PC-9 (cell line): ENCODE data around the gene GLP2R. TPM values are rescaled to one million over a fixed set of nuclear protein-coding genes. Genes with fewer than 3 reads are reported as not detected.

Experiments used
- BruUV-seq: library from RNA; stranded (reverse); fragments of 400-500 nt; replicated peaks from 2 replicates; lab custom pipeline; 2021; lab: Mats Ljungman, UMichigan
- CTCF ChIA-PET: fragments of 300-600 bp; sonication (Branson Sonifier 250); formaldehyde crosslinking; loops from one replicate; lab custom pipeline; 2022; ENCODE audit warnings: antibody characterized with exemption; lab: Charles Lee
- POLR2A ChIA-PET: fragments of 300-600 bp; sonication (Branson Sonifier 250); formaldehyde crosslinking; loops from one replicate; lab custom pipeline; 2022; ENCODE audit warnings: antibody characterized with exemption; ENCODE audit not compliant: unreplicated experiment; lab: Charles Lee
- DNase-seq, 2 experiments: peaks; one replicate each; pipeline versions ENCODE4 v3.0.0 to v3.0.0-alpha.2; 2015 to 2022; ENCODE audit warnings: mixed read lengths in 1 of 2
- H2AFZ ChIP-seq: fragments of 200-600 bp; sonication (generic); 2 replicates; pipeline ENCODE4 v1.8.1; 2017; ENCODE audit warnings: antibody characterized with exemption
- H3F3A ChIP-seq: fragments of 200-600 bp; sonication (generic); 2 replicates; pipeline ENCODE4 v1.8.1; 2017; ENCODE audit warnings: antibody characterized with exemption, mild to moderate bottlenecking, low read depth; ENCODE audit not compliant: insufficient read depth
- H3K27ac ChIP-seq: fragments of 200-600 bp; sonication (generic); 2 replicates; pipeline ENCODE4 v1.6.1; 2016; ENCODE audit warnings: mixed run types
- H3K27me3 ChIP-seq: fragments of 200-600 bp; sonication (generic); 2 replicates; pipeline ENCODE4 v1.6.1; 2016; ENCODE audit warnings: low read depth, mixed run types; ENCODE audit not compliant: insufficient read depth
- H3K36me3 ChIP-seq: fragments of 200-600 bp; sonication (generic); 2 replicates; pipeline ENCODE4 v1.6.1; 2016; ENCODE audit warnings: low read depth, mixed run types
- H3K4me1 ChIP-seq: fragments of 200-600 bp; sonication (generic); replicated peaks from 2 replicates; pipeline ENCODE4 v1.6.1; 2016; ENCODE audit warnings: mixed run types; ENCODE audit not compliant: insufficient read depth
- H3K4me2 ChIP-seq: fragments of 200-600 bp; sonication (generic); 2 replicates; pipeline ENCODE4 v1.6.1; 2017; ENCODE audit warnings: mixed run types
- H3K4me3 ChIP-seq: fragments of 200-600 bp; sonication (generic); 2 replicates; pipeline ENCODE4 v1.6.1; 2016; ENCODE audit warnings: mixed run types
- H3K79me2 ChIP-seq: fragments of 200-600 bp; sonication (generic); 2 replicates; pipeline ENCODE4 v1.6.1; 2017; ENCODE audit warnings: low read depth, mixed run types
- H3K9me2 ChIP-seq: fragments of 200-600 bp; sonication (generic); 2 replicates; pipeline ENCODE4 v1.8.1; 2017; ENCODE audit warnings: mild to moderate bottlenecking; ENCODE audit not compliant: insufficient read depth
- H3K9me3 ChIP-seq: fragments of 200-600 bp; sonication (generic); 2 replicates; pipeline ENCODE4 v1.8.1; 2016; ENCODE audit warnings: low read depth; ENCODE audit not compliant: insufficient read depth
- H4K20me1 ChIP-seq: fragments of 200-600 bp; sonication (generic); 2 replicates; pipeline ENCODE4 v1.8.1; 2017; ENCODE audit not compliant: insufficient read depth
- EZH2 ChIP-seq: fragments of 200-600 bp; sonication (generic); IDR thresholded peaks from 2 replicates; pipeline ENCODE4 v1.8.0; 2017; ENCODE audit warnings: antibody characterized with exemption, low read depth
- intact Hi-C: fragments of 100-400 bp; cut with micrococcal nuclease; formaldehyde crosslinking; loops from one replicate; pipeline ENCODE4 v1.10.0; 2022; ENCODE audit not compliant: unreplicated experiment
- total RNA-seq: library from RNA; stranded (reverse); gene quantifications from 2 replicates; pipeline ENCODE4 v1.2.3, GENCODE V29; 2021
- TF ChIP-seq, protein P1 (sequence below): fragments of 200-600 bp; sonication (generic); conservative IDR thresholded peaks from 2 replicates; pipeline ENCODE4 v1.6.1; 2017; ENCODE audit warnings: mixed run types, antibody characterized with exemption, mild to moderate bottlenecking, moderate library complexity

GLP2R gene
- total RNA-seq, 1 experiment from 2014 or later: 3.2 TPM

DNA sequence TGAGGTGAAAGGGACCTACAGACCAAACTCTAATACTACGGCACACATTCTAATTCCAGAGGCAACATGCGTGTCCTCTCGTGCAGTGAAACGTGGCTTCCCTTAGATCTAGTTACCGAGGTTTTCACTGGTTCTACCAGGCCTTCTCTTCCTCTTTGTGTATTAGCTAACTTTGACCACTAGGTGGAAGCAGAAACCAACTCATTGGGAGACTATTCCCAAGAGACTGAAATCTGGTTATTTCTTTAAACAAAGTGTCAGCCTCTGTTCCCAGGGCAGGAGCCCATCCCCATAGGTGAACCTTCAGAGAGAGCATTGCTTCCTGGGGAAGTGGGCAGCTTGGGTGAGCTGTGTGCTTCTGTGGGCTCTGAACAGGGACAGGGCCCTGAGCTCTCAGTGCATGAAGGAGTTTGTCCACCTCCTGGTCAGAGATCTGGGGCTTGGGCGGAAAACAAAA lies 99.0 kb downstream of the GLP2R start:
- Histone ChIP-seq H3K79me2 (no peaks in the 10 kb centered on the region), H4K20me1 (no peaks in the 10 kb centered on the region), H3K9me3 (no peaks in the 10 kb centered on the region), H3K4me3 (no peak overlapping the region), H3K27me3 (peaks cover 2% of the 10 kb centered on the region; the same call in 1 of the 2 replicates), H3K36me3 (no peaks in the 10 kb centered on the region), H3K9me2 (no peaks in the 10 kb centered on the region), H2AFZ (no peak overlapping the region), H3K4me2 (peak overlapping the region; percentile 32; the same call in 1 of the 2 replicates), H3F3A (no peaks in the 10 kb centered on the region), H3K27ac (no peak overlapping the region), H3K4me1 (0 out of 2 replicates have a peak, but pooled peaks cover 3% of the 10 kb centered on the region)
- TF ChIP-seq, protein P1, sequence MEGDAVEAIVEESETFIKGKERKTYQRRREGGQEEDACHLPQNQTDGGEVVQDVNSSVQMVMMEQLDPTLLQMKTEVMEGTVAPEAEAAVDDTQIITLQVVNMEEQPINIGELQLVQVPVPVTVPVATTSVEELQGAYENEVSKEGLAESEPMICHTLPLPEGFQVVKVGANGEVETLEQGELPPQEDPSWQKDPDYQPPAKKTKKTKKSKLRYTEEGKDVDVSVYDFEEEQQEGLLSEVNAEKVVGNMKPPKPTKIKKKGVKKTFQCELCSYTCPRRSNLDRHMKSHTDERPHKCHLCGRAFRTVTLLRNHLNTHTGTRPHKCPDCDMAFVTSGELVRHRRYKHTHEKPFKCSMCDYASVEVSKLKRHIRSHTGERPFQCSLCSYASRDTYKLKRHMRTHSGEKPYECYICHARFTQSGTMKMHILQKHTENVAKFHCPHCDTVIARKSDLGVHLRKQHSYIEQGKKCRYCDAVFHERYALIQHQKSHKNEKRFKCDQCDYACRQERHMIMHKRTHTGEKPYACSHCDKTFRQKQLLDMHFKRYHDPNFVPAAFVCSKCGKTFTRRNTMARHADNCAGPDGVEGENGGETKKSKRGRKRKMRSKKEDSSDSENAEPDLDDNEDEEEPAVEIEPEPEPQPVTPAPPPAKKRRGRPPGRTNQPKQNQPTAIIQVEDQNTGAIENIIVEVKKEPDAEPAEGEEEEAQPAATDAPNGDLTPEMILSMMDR: peak; percentile 86
- TF ChIP-seq EZH2: no peak
- ChIA-PET CTCF (interaction anchor here (0.6 to 1.2 kb wide), 9 partner anchors 9 to 693 kb away, joined by 3 to 15 read pairs (median 7); no protein-coding TSS in a partner anchor), POLR2A (interaction anchor here (0.8 kb wide), 1 partner anchor 156 kb away, joined by 3 read pairs; no protein-coding TSS in a partner anchor)
- no TSS peak for BruUV-seq
- peak; percentile 39 to 56 for DNase-seq
- intact Hi-C loops: loop anchor here (1.0 to 10.0 kb wide), 6 partner anchors 58 to 694 kb away; partner anchors contain the start of gene USP43

DNA sequence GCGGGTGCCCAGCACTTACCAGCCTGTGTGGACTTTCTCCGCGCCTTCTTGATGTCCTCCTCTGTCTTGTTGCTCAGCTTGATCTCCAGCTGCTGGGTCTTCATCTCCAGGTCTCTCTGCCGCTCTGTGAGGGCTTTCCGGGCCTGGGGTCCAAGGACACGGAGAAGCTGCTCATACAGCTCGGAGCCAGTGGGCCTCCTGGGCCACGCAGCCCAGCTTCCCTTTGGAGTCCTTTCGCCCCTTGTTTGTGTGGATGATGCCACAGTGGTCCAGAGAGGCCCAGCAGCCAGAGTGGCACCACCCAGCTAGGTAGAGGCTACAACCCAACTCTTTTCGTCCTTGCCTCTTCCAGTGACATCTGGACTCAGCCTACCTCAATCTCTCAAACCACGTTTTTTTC lies 99.7 kb downstream of the GLP2R start:
- 0 out of 2 replicates have a peak, but pooled peaks cover 3% of the 10 kb centered on the region for H3K4me1 ChIP-seq
- H2AFZ ChIP-seq: no peak overlapping the region
- no peak overlapping the region for H3K4me2 ChIP-seq
- no peak for DNase-seq
- POLR2A ChIA-PET: no interaction called here
- no TSS peak for BruUV-seq
- H3K4me3 ChIP-seq: no peak overlapping the region
- H3K36me3 ChIP-seq: no peaks in the 10 kb centered on the region
- intact Hi-C loops: loop anchor here (2.0 to 10.0 kb wide), 3 partner anchors 161 to 693 kb away; partner anchors contain the start of gene USP43
- peaks cover 9% of the 10 kb centered on the region for H3K27me3 ChIP-seq
- no peak overlapping the region for H3K27ac ChIP-seq
- no peaks in the 10 kb centered on the region for H3K79me2 ChIP-seq
- CTCF ChIA-PET: interaction anchor here (1.0 to 1.2 kb wide), 2 partner anchors 108 to 301 kb away, joined by 3 to 10 read pairs; no protein-coding TSS in a partner anchor
- H3K9me2 ChIP-seq: no peaks in the 10 kb centered on the region
- no peaks in the 10 kb centered on the region for H4K20me1 ChIP-seq
- TF ChIP-seq EZH2: no peak
- TF ChIP-seq, protein P1: no peak
- H3F3A ChIP-seq: no peaks in the 10 kb centered on the region
- no peaks in the 10 kb centered on the region for H3K9me3 ChIP-seq

DNA sequence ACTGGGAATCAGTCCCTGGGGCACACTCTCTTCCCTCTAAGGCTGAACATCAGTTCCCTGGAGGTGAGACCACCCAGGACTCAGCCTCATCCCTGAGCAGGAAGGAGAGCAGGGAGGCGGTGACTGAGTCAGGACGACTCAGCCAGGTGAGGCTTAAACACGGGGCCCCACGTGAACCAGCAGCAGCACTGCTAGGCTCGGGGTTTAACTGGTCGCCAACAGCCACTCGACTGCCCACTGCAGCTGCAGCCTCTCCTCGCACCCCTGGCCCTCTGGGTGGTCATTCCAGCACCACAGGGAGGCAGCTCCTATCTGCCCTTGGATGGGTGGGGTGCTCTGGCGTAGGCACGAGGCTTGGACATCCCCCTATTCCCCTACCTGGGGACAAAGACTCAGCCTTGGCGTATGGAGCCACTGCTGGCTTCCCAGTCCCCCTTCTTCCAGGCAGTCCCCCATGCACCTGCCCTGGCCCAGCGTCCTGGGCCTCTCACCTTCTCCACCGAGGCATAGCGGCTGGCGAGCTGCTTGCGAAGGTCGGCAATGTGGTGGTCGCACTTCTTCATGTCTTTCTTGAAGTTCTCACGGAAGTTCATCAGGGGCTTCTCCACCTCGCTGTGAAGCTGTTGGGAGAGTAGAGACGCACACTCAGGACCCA lies 100.6 kb downstream of the GLP2R start:
- H4K20me1 ChIP-seq: no peaks in the 10 kb centered on the region
- peaks cover 17% of the 10 kb centered on the region for H3K27me3 ChIP-seq
- no peaks in the 10 kb centered on the region for H3K79me2 ChIP-seq
- ChIA-PET POLR2A (no interaction called here), CTCF (no interaction called here)
- BruUV-seq: no TSS peak
- no peaks in the 10 kb centered on the region for H3K9me3 ChIP-seq
- intact Hi-C loops: loop anchor here (10.0 kb wide), 2 partner anchors 161 to 281 kb away; partner anchors contain the start of gene USP43
- H3K4me1 ChIP-seq: 0 out of 2 replicates have a peak, but pooled peaks cover 3% of the 10 kb centered on the region
- TF ChIP-seq, protein P1: no peak
- no peak for TF ChIP-seq EZH2
- no peak for DNase-seq
- no peaks in the 10 kb centered on the region for H3F3A ChIP-seq
- H3K4me2 ChIP-seq: no peak overlapping the region
- H3K4me3 ChIP-seq: no peak overlapping the region
- no peaks in the 10 kb centered on the region for H3K9me2 ChIP-seq
- H3K27ac ChIP-seq: no peak overlapping the region
- H2AFZ ChIP-seq: no peak overlapping the region
- no peaks in the 10 kb centered on the region for H3K36me3 ChIP-seq
